HepG2 (cell line): Measurements from ENCODE around the gene AUP1. TPM values are rescaled to one million over a fixed set of nuclear protein-coding genes. Genes with fewer than 3 reads are reported as not detected.
A peak's percentile ranks its signal among the peaks of the same experiment; 100 is the strongest.

Experiments
- ATAC-seq: fragments of 200-7000 bp; cut with Tn5 transposase; 3 replicates; pipeline ENCODE4 v1.9.1; 2020; ENCODE audit warnings: mild to moderate bottlenecking, moderate library complexity
- BruUV-seq: library from RNA; stranded (reverse); fragments of 400-500 nt; replicated peaks from 2 replicates; lab custom pipeline; 2021; lab: Mats Ljungman, UMichigan
- CTCF ChIA-PET: fragments of 300-600 bp; formaldehyde crosslinking; extraction: SDS; loops from one replicate; lab custom pipeline; 2021; ENCODE audit warnings: low total read pairs, inconsistent platforms, low intra/inter-chr PET ratio; lab: Yijun Ruan, JAX
- POLR2A ChIA-PET: fragments of 350-600 bp; sonication (Branson Sonifier 250); formaldehyde crosslinking; loops from one replicate; lab custom pipeline; 2020; ENCODE audit warnings: antibody characterized with exemption, inconsistent platforms; lab: Yijun Ruan, JAX
- DNase-seq: peaks from one replicate; pipeline ENCODE4 v3.0.0-alpha.2; 2015; ENCODE audit warnings: low spot score
- FAIRE-seq: peaks from 3 replicates; lab custom pipeline; 2011; peaks lifted over from hg19 to GRCh38; lab: Jason Lieb, UNC
- H2AFZ ChIP-seq: one replicate; pipeline ENCODE4 v1.6.1; 2011; ENCODE audit warnings: low read length, inconsistent platforms
- H3K27ac ChIP-seq: fragments of 300-600 bp; 3 replicates; pipeline ENCODE4 v1.8.0; 2011; ENCODE audit warnings: mixed run types, mild to moderate bottlenecking, mixed read lengths, low read length, inconsistent platforms; ENCODE audit not compliant: insufficient read depth; ENCODE audit errors: extremely low read length
- H3K27me3 ChIP-seq, 2 experiments: fragments of 200-600 bp in 1 of 2; 2 replicates in 1 of 2; 3 replicates in 1 of 2; pipeline versions ENCODE4 v1.6.0 to v1.8.0; 2011; ENCODE audit warnings: low read length in 2 of 2, mild to moderate bottlenecking in 2 of 2, moderate library complexity in 2 of 2, inconsistent platforms in 1 of 2; ENCODE audit not compliant: insufficient read depth in 2 of 2, control insufficient read depth in 1 of 2
- H3K36me3 ChIP-seq, 2 experiments: fragments of 200-600 bp in 1 of 2; replicated peaks in 1 of 2; 2 replicates in 1 of 2; 3 replicates in 1 of 2; pipeline versions ENCODE4 v1.5.1 to v1.8.0; 2011; ENCODE audit warnings: low read length in 2 of 2, inconsistent platforms in 1 of 2; ENCODE audit not compliant: insufficient read depth in 2 of 2, control insufficient read depth in 1 of 2
- H3K4me1 ChIP-seq: 2 replicates; pipeline ENCODE4 v1.5.1; 2012; ENCODE audit warnings: low read length, inconsistent platforms; ENCODE audit not compliant: insufficient read depth
- H3K4me2 ChIP-seq: 2 replicates; pipeline ENCODE4 v1.6.0; 2011; ENCODE audit warnings: low read depth, low read length, inconsistent platforms
- H3K4me3 ChIP-seq, 3 experiments: fragments of 200-600 bp in 1 of 3; sonication (generic), shearing (Covaris generic) in 1 of 3; replicated peaks in 1 of 3; 2 replicates each; pipeline ENCODE4 v1.5.1; 2011 to 2016; ENCODE audit warnings: low read length in 3 of 3, inconsistent platforms in 2 of 3, low read depth in 2 of 3, mild to moderate bottlenecking in 2 of 3, control low read depth in 1 of 3, mixed read lengths in 1 of 3; ENCODE audit not compliant: insufficient read depth in 1 of 3
- H3K79me2 ChIP-seq: one replicate; pipeline ENCODE4 v1.6.1; 2011; ENCODE audit warnings: low read length, inconsistent platforms; ENCODE audit not compliant: insufficient read depth
- H3K9ac ChIP-seq: 2 replicates; pipeline ENCODE4 v1.6.0; 2011; ENCODE audit warnings: mild to moderate bottlenecking, low read depth, low read length, inconsistent platforms; ENCODE audit not compliant: insufficient read depth
- H3K9me3 ChIP-seq: 2 replicates; pipeline ENCODE4 v1.5.1; 2012; ENCODE audit warnings: mild to moderate bottlenecking, low read length
- H4K20me1 ChIP-seq: 2 replicates; pipeline ENCODE4 v1.6.0; 2011; ENCODE audit warnings: inconsistent platforms, mild to moderate bottlenecking, low read length, moderate library complexity; ENCODE audit not compliant: insufficient read depth
- ASH2L ChIP-seq: fragments of 300-600, 200-600 bp; sonication (generic); IDR thresholded peaks from 2 replicates; pipeline ENCODE4 v1.7.0; 2017; ENCODE audit warnings: low read depth, mild to moderate bottlenecking, moderate library complexity, mixed read lengths, low read length; ENCODE audit not compliant: insufficient read length
- ATF1 ChIP-seq: IDR thresholded peaks from 2 replicates; pipeline ENCODE4 v1.6.1; 2016; ENCODE audit warnings: mild to moderate bottlenecking, control low read depth
- CENPT ChIP-seq: sonication (generic); formaldehyde crosslinking; IDR thresholded peaks from 2 replicates; pipeline ENCODE4 v1.8.0; 2022; ENCODE audit warnings: low read depth, mild to moderate bottlenecking, moderate library complexity, missing genetic modification reagents
- CREB3 ChIP-seq: sonication (generic); formaldehyde crosslinking; IDR thresholded peaks from 2 replicates; pipeline ENCODE4 v1.5.0; 2020; ENCODE audit warnings: missing genetic modification reagents
- HCFC1 ChIP-seq: fragments of 150-350 bp; IDR thresholded peaks from 2 replicates; pipeline ENCODE4 v1.6.1; 2014; ENCODE audit warnings: low read depth, low read length
- NR2F6 ChIP-seq, 2 experiments: IDR thresholded peaks; 2 replicates each; pipeline ENCODE4 v1.6.1; 2016; ENCODE audit warnings: antibody characterized with exemption in 1 of 2, mild to moderate bottlenecking in 1 of 2
- POLR2AphosphoS2 ChIP-seq: IDR thresholded peaks from 2 replicates; pipeline ENCODE4 v1.6.1; 2011; ENCODE audit warnings: low read depth, low read length, improper control_type of control experiment
- POLR2G ChIP-seq: fragments of 200-400 bp; formaldehyde crosslinking; IDR thresholded peaks from 2 replicates; pipeline ENCODE4 v1.6.1; 2018; ENCODE audit warnings: mild to moderate bottlenecking, low read depth, low read length, moderate library complexity
- RBM22 ChIP-seq: fragments of 200-400 bp; formaldehyde crosslinking; optimal IDR thresholded peaks from 2 replicates; pipeline ENCODE3; 2017; ENCODE audit warnings: mild to moderate bottlenecking, low read length, moderate library complexity
- SETDB1 ChIP-seq: sonication (generic); formaldehyde crosslinking; IDR thresholded peaks from 2 replicates; pipeline ENCODE4 v1.5.1; 2020; ENCODE audit warnings: missing genetic modification reagents, mild to moderate bottlenecking, borderline replicate concordance
- SIX4 ChIP-seq: sonication (generic); formaldehyde crosslinking; IDR thresholded peaks from 2 replicates; pipeline ENCODE4 v1.4.0; 2020; ENCODE audit warnings: missing genetic modification reagents
- SMAD9 ChIP-seq: sonication (generic); formaldehyde crosslinking; IDR thresholded peaks from 2 replicates; pipeline ENCODE4 v1.5.1; 2020; ENCODE audit warnings: mild to moderate bottlenecking, missing genetic modification reagents
- TAF1 ChIP-seq: sonication (generic); formaldehyde crosslinking; IDR thresholded peaks from 2 replicates; pipeline ENCODE4 v1.4.0; 2020; ENCODE audit warnings: missing genetic modification reagents
- TEAD2 ChIP-seq: sonication (generic); formaldehyde crosslinking; IDR thresholded peaks from 2 replicates; pipeline ENCODE4 v1.9.0; 2021; ENCODE audit warnings: missing genetic modification reagents
- THAP7 ChIP-seq: sonication (generic); formaldehyde crosslinking; IDR thresholded peaks from 2 replicates; pipeline ENCODE4 v1.8.1; 2023; ENCODE audit warnings: mild to moderate bottlenecking, missing genetic modification reagents
- THRA ChIP-seq: sonication (generic); formaldehyde crosslinking; IDR thresholded peaks from 2 replicates; pipeline ENCODE4 v1.4.0; 2020; ENCODE audit warnings: missing genetic modification reagents, borderline replicate concordance
- ZBTB3 ChIP-seq: sonication (generic); formaldehyde crosslinking; IDR thresholded peaks from 2 replicates; pipeline ENCODE4 v1.4.0; 2020; ENCODE audit warnings: low read depth, mild to moderate bottlenecking, moderate library complexity, missing genetic modification reagents, borderline replicate concordance
- ZC3H13 ChIP-seq: sonication (generic); formaldehyde crosslinking; IDR thresholded peaks from 2 replicates; pipeline ENCODE4 v1.8.1; 2023; ENCODE audit warnings: mild to moderate bottlenecking, missing genetic modification reagents, moderate library complexity
- ZKSCAN8 ChIP-seq: IDR thresholded peaks from 2 replicates; pipeline ENCODE4 v1.6.1; 2016; ENCODE audit warnings: borderline replicate concordance, missing genetic modification reagents, missing compliant biosample characterization
- ZMAT3 ChIP-seq: sonication (generic); formaldehyde crosslinking; conservative IDR thresholded peaks from 2 replicates; pipeline ENCODE4 v1.7.0; 2021; ENCODE audit warnings: missing genetic modification reagents
- ZNF317 ChIP-seq: sonication (generic); formaldehyde crosslinking; IDR thresholded peaks from 2 replicates; pipeline ENCODE4 v1.5.0; 2020; ENCODE audit warnings: mild to moderate bottlenecking, missing genetic modification reagents
- ZNF720 ChIP-seq: sonication (generic); formaldehyde crosslinking; IDR thresholded peaks from 2 replicates; pipeline ENCODE4 v1.4.0; 2020; ENCODE audit warnings: missing genetic modification reagents
- ZSCAN12 ChIP-seq: sonication (generic); formaldehyde crosslinking; IDR thresholded peaks from 2 replicates; pipeline ENCODE4 v1.9.0; 2021; ENCODE audit warnings: mild to moderate bottlenecking, missing genetic modification reagents
- WGBS: methylation state at CpG from one replicate; pipeline ENCODE4 v1.1.6; 2017; ENCODE audit warnings: low lambda C conversion rate; 5-methylcytosine and 5-hydroxymethylcytosine counted together
- in situ Hi-C: cut with HindIII; loops from 2 replicates; pipeline ENCODE4 v1.10.0; 2017; ENCODE audit warnings: low pct_unique_long_range_greater_than_20kb; ENCODE audit not compliant: extremely low pct_ligation_motif_present
- intact Hi-C: fragments of 100-400 bp; cut with micrococcal nuclease; formaldehyde crosslinking; loops from one replicate; pipeline ENCODE4 v1.10.0; 2022; ENCODE audit not compliant: unreplicated experiment
- polyA plus RNA-seq, 8 experiments: library from polyadenylated mRNA; depleted of rRNA in 3 of 8; stranded (reverse) in 7 of 8; unstranded in 1 of 8; fragments of >200 nt; fragmentation: Illumina TruSeq in 4 of 8; extraction: Trizol in 4 of 8; gene quantifications; 2 replicates each; pipeline versions ENCODE4 v1.2.1 to v1.2.3, GENCODE V29; 2011 to 2016; ENCODE audit warnings: low read depth in 4 of 8, missing spikeins in 1 of 8, mixed read lengths in 1 of 8; ENCODE audit not compliant: insufficient read depth in 1 of 8
- total RNA-seq, 5 experiments: library from RNA; depleted of rRNA; stranded (reverse); fragments of >200 nt; fragmentation: Illumina TruSeq; extraction: Trizol; gene quantifications; 2 replicates each; pipeline ENCODE4 v1.2.3, GENCODE V29; 2016; ENCODE audit warnings: low read depth in 1 of 5

AUP1 gene
- total and polyA plus RNA-seq, 2 of the 13 experiments (the other 11 are each of a cell fraction or from before 2014, with no cell fraction given) = 174 to 267 TPM

- no peaks in the 10 kb centered on the region for H3K9me3 ChIP-seq
- H3K4me1 ChIP-seq = peaks cover 69% of the 10 kb centered on the region
- H3K27me3 ChIP-seq = no peaks in the 10 kb centered on the region; a peak in 1 of 5 replicates
- H2AFZ ChIP-seq = no peak overlapping the region
- BruUV-seq = no TSS peak
- H3K4me3 ChIP-seq = peak overlapping the region; percentile 5 to 26 (median 14); a peak in 2 of 6 replicates
- peaks cover 51% of the 10 kb centered on the region for H3K79me2 ChIP-seq
- peak overlapping the region; percentile 9 for H3K27ac ChIP-seq
- in situ Hi-C loops = no loop called here
- DNase-seq (no peak), FAIRE-seq (no peak), ATAC-seq (no peak)
- ChIA-PET POLR2A (interaction anchor here (0.8 to 16.5 kb wide), 14 partner anchors 9 to 76 kb away, joined by 3 to 795 read pairs (median 11); partner anchors contain the start of genes AUP1, CCDC142, DQX1 and HTRA2), CTCF (interaction anchor here (1.9 kb wide), 1 partner anchor 82 kb away, joined by 6 read pairs; no protein-coding TSS in a partner anchor)
- no peaks in the 10 kb centered on the region for H4K20me1 ChIP-seq
- WGBS = 82% methylated on average over 14 of the region's 14 CpGs
- H3K36me3 ChIP-seq = no peaks in the 10 kb centered on the region; a peak in 3 of 5 replicates
- H3K4me2 ChIP-seq = peak overlapping the region; percentile 92
- H3K9ac ChIP-seq = peak overlapping the region; percentile 27; the same call in 1 of the 2 replicates
- intact Hi-C loops = loop anchor here (2.0 kb wide), 1 partner anchor 81 kb away; no protein-coding TSS in a partner anchor
- TF ChIP-seq ZKSCAN8 (CRISPR knock-in tag) (no peak), ZBTB3 (CRISPR knock-in tag) (no peak), CREB3 (CRISPR knock-in tag) (no peak), CENPT (CRISPR knock-in tag) (no peak), NR2F6 (IDR thresholded peaks at IDR 0.05) (no peak), NR2F6 (CRISPR knock-in tag; IDR thresholded peaks at IDR 0.05) (no peak), SMAD9 (CRISPR knock-in tag) (no peak), POLR2AphosphoS2 (peak; percentile 45; the same call in 1 of the 2 replicates), SIX4 (no peak), ATF1 (CRISPR knock-in tag) (no peak), POLR2G (peak; percentile 67; the same call in 1 of the 2 replicates), ZNF317 (no peak), TAF1 (CRISPR knock-in tag) (no peak), THAP7 (CRISPR knock-in tag) (no peak), TEAD2 (CRISPR knock-in tag) (no peak), ZSCAN12 (CRISPR knock-in tag) (no peak), RBM22 (peak; percentile 94), ASH2L (no peak), ZNF720 (CRISPR knock-in tag) (no peak), ZMAT3 (CRISPR knock-in tag) (no peak), SETDB1 (CRISPR knock-in tag) (no peak), HCFC1 (no peak), ZC3H13 (peak; percentile 97), THRA (CRISPR knock-in tag) (0 out of 2 replicates have a peak, but pooled peaks have one; percentile 29)
These were observed 23.9 kb downstream of the AUP1 start for GRCh38 chr2:74505448-74506246.
